ENCODE data around the gene AZGP1. TPM values are rescaled to one million over a fixed set of nuclear protein-coding genes. Genes with fewer than 3 reads are reported as not detected.

AZGP1 gene
- total RNA-seq, 3 donors from 2014 or later (not counting 1 experiment from before 2014, with no cell fraction given) = not detected

DNA sequence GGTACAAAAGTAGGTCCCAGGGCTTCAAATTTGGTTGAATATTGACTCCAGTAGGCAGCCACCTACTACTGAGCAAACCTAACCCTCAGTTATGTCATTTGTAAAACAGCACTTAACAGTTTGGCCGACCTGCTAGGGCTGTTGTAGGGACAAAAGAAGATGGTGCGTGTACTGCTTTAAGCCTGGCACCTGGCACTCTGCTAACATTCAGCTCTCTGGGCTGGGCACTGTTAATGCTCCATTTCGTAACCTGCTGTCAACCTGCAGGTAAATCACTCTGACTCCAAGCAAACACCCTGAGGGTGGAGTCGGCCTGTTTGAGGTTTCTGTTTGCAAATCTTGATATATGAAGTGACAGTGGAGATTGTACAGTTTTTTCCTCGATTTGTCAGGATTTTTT, 46.8 kb upstream of the AZGP1 start:
- TF ChIP-seq, protein P1, sequence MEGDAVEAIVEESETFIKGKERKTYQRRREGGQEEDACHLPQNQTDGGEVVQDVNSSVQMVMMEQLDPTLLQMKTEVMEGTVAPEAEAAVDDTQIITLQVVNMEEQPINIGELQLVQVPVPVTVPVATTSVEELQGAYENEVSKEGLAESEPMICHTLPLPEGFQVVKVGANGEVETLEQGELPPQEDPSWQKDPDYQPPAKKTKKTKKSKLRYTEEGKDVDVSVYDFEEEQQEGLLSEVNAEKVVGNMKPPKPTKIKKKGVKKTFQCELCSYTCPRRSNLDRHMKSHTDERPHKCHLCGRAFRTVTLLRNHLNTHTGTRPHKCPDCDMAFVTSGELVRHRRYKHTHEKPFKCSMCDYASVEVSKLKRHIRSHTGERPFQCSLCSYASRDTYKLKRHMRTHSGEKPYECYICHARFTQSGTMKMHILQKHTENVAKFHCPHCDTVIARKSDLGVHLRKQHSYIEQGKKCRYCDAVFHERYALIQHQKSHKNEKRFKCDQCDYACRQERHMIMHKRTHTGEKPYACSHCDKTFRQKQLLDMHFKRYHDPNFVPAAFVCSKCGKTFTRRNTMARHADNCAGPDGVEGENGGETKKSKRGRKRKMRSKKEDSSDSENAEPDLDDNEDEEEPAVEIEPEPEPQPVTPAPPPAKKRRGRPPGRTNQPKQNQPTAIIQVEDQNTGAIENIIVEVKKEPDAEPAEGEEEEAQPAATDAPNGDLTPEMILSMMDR (IDR thresholded peaks at IDR 0.05) = no peak
- intact Hi-C loops (cut with micrococcal nuclease) = no loop called here
- no peaks in the 10 kb centered on the region for H3K27me3 ChIP-seq (ENCODE audit: control insufficient read depth, insufficient read depth, low read length)
- no peaks in the 10 kb centered on the region for H3K4me1 ChIP-seq (ENCODE audit: control insufficient read depth, insufficient read depth, low read length)
- no peaks in the 10 kb centered on the region for H3K27me3 Mint-ChIP-seq (ENCODE audit: low read depth in 2 of 2)
- DNase-seq (no peak), ATAC-seq (no peak)
- no peak overlapping the region for H3K4me3 Mint-ChIP-seq
- 71% methylated on average over 5 of the region's 5 CpGs for WGBS (ENCODE audit: insufficient coverage)
- H3K36me3 Mint-ChIP-seq = no peaks in the 10 kb centered on the region
- H3K9me3 ChIP-seq (ENCODE audit: control insufficient read depth, insufficient read depth, low read length) = no peaks in the 10 kb centered on the region
- peaks cover 11 to 13% of the 10 kb centered on the region in 2 donors for H3K4me1 Mint-ChIP-seq
- no peaks in the 10 kb centered on the region for H3K9me3 Mint-ChIP-seq
- no peak overlapping the region for H3K4me3 ChIP-seq (ENCODE audit: low read length)
- H3K27ac Mint-ChIP-seq = no peak overlapping the region
- H3K27ac ChIP-seq (ENCODE audit: low read length) = no peak overlapping the region
- peaks cover 40% of the 10 kb centered on the region for H3K36me3 ChIP-seq (ENCODE audit: control insufficient read depth, insufficient read depth, low read length)

DNA sequence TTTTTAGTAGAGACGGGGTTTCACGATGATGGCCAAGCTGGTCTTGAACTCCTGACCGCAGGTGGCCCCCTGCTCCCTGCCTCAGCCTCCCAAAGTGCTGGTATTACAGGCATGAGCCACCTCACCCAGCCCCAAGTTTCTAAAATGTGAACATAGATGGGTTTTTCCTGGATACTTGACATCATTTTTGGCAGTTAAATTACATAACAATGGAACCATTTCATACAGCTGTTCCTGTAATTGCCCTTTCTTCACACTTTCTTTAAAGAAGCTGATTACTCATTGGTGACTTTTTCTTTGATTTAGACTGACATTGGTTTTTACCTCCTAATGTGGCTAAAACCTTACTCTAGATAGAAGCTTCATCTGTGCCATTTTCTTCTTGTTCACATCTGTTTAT, 45.5 kb upstream of the AZGP1 start:
- DNase-seq = no peak
- H3K4me3 Mint-ChIP-seq = no peak overlapping the region
- no peaks in the 10 kb centered on the region for H3K36me3 Mint-ChIP-seq
- Histone ChIP-seq H3K4me3 (ENCODE audit: low read length) (no peak overlapping the region), H3K27ac (ENCODE audit: low read length) (no peak overlapping the region), H3K9me3 (ENCODE audit: control insufficient read depth, insufficient read depth, low read length) (no peaks in the 10 kb centered on the region), H3K36me3 (ENCODE audit: control insufficient read depth, insufficient read depth, low read length) (peaks cover 32% of the 10 kb centered on the region), H3K4me1 (ENCODE audit: control insufficient read depth, insufficient read depth, low read length) (peaks cover 7% of the 10 kb centered on the region), H3K27me3 (ENCODE audit: control insufficient read depth, insufficient read depth, low read length) (no peaks in the 10 kb centered on the region)
- H3K4me1 Mint-ChIP-seq = peaks cover 16 to 18% of the 10 kb centered on the region in 2 donors
- TF ChIP-seq, protein P1 (IDR thresholded peaks at IDR 0.05) = no peak
- no peaks in the 10 kb centered on the region for H3K27me3 Mint-ChIP-seq (ENCODE audit: low read depth in 2 of 2)
- WGBS (ENCODE audit: insufficient coverage) = 100% methylated on average over 3 of the region's 3 CpGs
- peak overlapping the region in 1 of 2 donors; percentile 23 for H3K27ac Mint-ChIP-seq
- intact Hi-C loops (cut with micrococcal nuclease) = no loop called here
- H3K9me3 Mint-ChIP-seq = no peaks in the 10 kb centered on the region
- no peak for ATAC-seq

DNA sequence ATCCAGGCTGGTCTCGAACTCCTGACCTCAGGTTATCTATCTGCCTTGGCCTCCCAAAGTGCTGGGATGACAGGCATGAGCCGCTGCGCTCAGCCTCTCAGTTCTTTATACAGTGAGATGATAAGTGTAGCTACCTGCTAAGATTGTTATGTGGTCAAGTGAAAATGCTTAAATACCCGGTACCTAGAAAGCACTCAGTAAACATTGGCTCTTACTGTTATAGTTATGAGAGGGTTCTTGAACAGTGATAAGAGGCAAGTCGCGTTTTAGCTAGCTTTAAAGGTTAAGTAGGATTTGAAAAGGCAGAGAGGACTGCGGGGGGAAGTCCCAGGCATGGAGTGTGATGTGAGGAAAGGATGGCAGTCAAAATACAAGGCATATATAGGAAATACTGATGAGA, 44.1 kb upstream of the AZGP1 start:
- peaks cover 20% of the 10 kb centered on the region for H3K36me3 ChIP-seq (ENCODE audit: control insufficient read depth, insufficient read depth, low read length)
- intact Hi-C loops (cut with micrococcal nuclease) = no loop called here
- H3K27me3 ChIP-seq (ENCODE audit: control insufficient read depth, insufficient read depth, low read length) = no peaks in the 10 kb centered on the region
- 92% methylated on average over 7 of the region's 7 CpGs for WGBS (ENCODE audit: insufficient coverage)
- Mint-ChIP-seq H3K9me3 (no peaks in the 10 kb centered on the region), H3K27me3 (ENCODE audit: low read depth in 2 of 2) (no peaks in the 10 kb centered on the region), H3K4me3 (no peak overlapping the region), H3K27ac (peak overlapping the region in 1 of 2 donors; percentile 33), H3K4me1 (peaks cover 24 to 27% of the 10 kb centered on the region in 2 donors), H3K36me3 (no peaks in the 10 kb centered on the region)
- no peak for ATAC-seq
- no peak for DNase-seq
- no peak overlapping the region for H3K27ac ChIP-seq (ENCODE audit: low read length)
- H3K4me1 ChIP-seq (ENCODE audit: control insufficient read depth, insufficient read depth, low read length) = peaks cover 18% of the 10 kb centered on the region
- TF ChIP-seq, protein P1 (IDR thresholded peaks at IDR 0.05) = no peak
- H3K4me3 ChIP-seq (ENCODE audit: low read length) = no peak overlapping the region
- no peaks in the 10 kb centered on the region for H3K9me3 ChIP-seq (ENCODE audit: control insufficient read depth, insufficient read depth, low read length)

DNA sequence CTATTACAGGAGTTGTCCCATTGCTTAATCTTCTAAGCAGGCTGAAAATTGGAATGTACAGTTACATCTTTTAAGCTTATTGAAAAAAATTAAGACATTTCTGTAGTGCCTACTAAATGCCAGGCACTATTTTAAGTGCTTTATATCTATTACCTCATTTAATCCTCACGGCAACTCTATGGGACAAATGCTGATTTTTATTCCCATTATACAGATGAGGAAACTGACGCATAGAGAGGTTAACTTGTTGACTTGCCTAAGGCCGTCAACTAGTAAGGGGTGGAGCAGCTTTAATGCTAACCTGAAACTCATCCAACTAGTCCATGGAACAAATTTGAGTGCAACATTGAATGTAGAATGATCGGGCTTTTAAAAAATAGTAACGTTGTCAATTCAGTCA, 42.0 kb upstream of the AZGP1 start:
- Mint-ChIP-seq H3K27me3 (ENCODE audit: low read depth in 2 of 2) (no peaks in the 10 kb centered on the region), H3K4me1 (peaks cover 24 to 27% of the 10 kb centered on the region in 2 donors), H3K36me3 (no peaks in the 10 kb centered on the region), H3K9me3 (no peaks in the 10 kb centered on the region), H3K4me3 (no peak overlapping the region), H3K27ac (peak overlapping the region; percentile 7 to 95)
- H3K4me3 ChIP-seq (ENCODE audit: low read length) = no peak overlapping the region
- no peak overlapping the region for H3K27ac ChIP-seq (ENCODE audit: low read length)
- peaks cover 3% of the 10 kb centered on the region for H3K36me3 ChIP-seq (ENCODE audit: control insufficient read depth, insufficient read depth, low read length)
- 95% methylated on average over 4 of the region's 5 CpGs for WGBS (ENCODE audit: insufficient coverage)
- no peaks in the 10 kb centered on the region for H3K27me3 ChIP-seq (ENCODE audit: control insufficient read depth, insufficient read depth, low read length)
- intact Hi-C loops (cut with micrococcal nuclease) = no loop called here
- DNase-seq (no peak), ATAC-seq (no peak)
- TF ChIP-seq, protein P1 (IDR thresholded peaks at IDR 0.05) = no peak
- peaks cover 19% of the 10 kb centered on the region for H3K4me1 ChIP-seq (ENCODE audit: control insufficient read depth, insufficient read depth, low read length)
- H3K9me3 ChIP-seq (ENCODE audit: control insufficient read depth, insufficient read depth, low read length) = no peaks in the 10 kb centered on the region

Measured in natural killer cell (primary cell).